Mesenteric fat pad (tissue), 1 donor: Measurements from ENCODE around the gene CNTN2. TPM values are rescaled to one million over a fixed set of nuclear protein-coding genes. Genes with fewer than 3 reads are reported as not detected.

Experiments
- DNase-seq: peaks from one replicate; pipeline ENCODE4 v3.0.0-alpha.2; 2020; ENCODE audit warnings: low spot score
- long read RNA-seq: library from polyadenylated mRNA; unstranded; transcript quantifications from one replicate; pipeline ENCODE4 v2.0.0, GENCODE V29; 2020
- total RNA-seq: library from RNA; stranded (reverse); fragmentation: NEBNext Ultra II Directional; extraction: Animal tissue kit (Norgen Biotek cat#: 25700); gene quantifications from one replicate; pipeline ENCODE4 v1.2.1, GENCODE V29; 2021
- donor health status: DM: yes; HTN: yes; CAD: no.

Gene CNTN2
- total RNA-seq: not detected
- long read RNA-seq: 0 reads

GRCh38 chr1:205042911-205043806, at the start of gene CNTN2:
Gene CNTN2, plus strand, starts transcription at chr1:205043212. Its CDS starts 9,974 bp downstream, at chr1:205053186.
- no peak for DNase-seq

DNA sequence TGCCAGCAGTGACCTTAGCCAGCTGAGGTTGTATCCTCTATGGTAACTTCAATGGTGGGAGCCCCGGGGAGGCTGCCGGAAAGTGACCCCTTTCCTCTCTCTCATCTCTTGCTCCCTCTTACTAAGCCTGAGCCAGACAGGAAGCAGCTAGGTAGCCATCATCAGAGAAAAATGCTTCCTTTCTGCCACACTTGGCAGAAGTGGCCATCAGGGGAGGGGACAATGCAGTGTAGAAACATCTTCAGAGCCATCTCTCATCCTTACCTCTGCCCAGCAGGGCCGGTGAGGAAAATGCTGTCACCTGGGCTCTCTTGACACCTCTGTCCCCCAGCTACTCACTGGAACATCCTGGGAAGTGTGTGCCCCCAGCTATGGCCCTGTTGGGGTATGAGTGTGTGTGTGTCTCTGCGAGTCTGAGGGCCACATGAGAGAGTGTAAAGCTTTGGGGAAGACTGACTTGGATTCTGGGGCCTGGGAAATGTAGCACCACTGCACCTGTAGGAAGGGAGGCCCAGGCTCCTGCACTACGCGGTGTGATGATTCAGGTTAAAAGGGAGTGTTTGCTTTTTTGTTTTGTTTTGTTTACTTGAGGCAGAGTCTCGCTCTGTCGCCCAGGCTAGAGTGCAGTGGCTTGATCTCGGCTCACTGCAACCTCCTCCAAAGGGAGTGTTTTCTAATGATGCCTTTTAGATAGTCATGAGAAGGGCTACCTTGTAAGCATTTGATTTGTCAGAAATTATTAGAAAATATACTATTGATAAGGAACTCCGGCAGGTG, 48.7 kb upstream of the CNTN2 start:
- no peak for DNase-seq

DNA sequence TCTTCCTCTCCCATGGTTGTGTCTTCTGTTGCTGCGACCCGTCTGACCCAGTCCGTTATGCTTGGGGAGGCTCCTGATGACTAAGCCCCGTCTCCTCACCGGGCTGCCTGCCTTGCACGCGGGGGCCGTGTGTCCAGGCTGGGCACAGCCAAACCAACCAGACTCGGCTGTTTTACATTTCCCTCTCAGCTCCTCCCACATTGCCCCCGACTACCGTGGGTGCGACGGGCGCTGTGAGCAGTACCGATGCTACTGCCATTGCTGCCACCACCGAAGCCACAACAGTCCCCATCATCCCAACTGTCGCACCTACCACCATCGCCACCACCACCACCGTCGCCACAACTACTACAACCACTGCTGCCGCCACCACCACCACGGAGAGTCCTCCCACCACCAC, 46.0 kb upstream of the CNTN2 start:
- no peak for DNase-seq

GRCh38 chr1:204997591-204998355, 45.2 kb upstream of the CNTN2 start:
- DNase-seq: no peak

DNA sequence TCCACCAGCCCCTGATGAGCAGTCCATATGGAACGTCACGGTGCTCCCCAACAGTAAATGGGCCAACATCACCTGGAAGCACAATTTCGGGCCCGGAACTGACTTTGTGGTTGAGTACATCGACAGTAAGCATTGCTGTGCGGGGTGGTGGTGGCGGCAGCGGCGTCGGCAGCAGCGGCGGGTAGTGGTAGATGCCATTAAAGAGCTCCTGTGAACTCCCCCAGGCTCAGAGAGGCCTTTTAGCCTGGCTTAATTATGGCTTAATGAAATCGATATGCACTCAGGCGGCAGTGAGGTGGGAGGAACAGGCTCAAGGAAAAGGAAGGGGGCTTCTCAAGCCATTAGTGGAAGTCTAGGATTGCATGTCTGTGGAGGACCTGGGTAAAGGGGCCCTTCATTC, 41.9 kb upstream of the CNTN2 start:
- DNase-seq: no peak

DNA sequence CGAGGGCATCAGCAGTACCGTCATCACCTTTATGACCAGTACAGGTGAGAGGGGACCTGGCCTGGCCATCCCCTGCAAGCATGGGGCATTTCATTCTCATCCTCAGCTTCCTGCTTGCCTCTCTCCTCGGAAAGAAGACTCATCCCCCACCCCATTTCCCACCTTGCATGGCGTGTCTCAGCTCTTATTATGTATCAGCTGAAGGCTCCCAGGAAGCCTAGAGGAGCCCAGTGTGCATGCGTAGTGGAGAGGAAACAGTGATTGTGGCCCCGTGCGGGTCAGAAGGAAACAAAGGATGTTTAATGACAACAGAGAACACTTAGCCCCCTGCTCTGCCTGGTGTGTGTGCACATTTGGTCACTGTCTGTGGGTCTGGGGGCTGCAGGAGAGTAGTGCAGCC, 40.3 kb upstream of the CNTN2 start:
- DNase-seq: no peak

DNA sequence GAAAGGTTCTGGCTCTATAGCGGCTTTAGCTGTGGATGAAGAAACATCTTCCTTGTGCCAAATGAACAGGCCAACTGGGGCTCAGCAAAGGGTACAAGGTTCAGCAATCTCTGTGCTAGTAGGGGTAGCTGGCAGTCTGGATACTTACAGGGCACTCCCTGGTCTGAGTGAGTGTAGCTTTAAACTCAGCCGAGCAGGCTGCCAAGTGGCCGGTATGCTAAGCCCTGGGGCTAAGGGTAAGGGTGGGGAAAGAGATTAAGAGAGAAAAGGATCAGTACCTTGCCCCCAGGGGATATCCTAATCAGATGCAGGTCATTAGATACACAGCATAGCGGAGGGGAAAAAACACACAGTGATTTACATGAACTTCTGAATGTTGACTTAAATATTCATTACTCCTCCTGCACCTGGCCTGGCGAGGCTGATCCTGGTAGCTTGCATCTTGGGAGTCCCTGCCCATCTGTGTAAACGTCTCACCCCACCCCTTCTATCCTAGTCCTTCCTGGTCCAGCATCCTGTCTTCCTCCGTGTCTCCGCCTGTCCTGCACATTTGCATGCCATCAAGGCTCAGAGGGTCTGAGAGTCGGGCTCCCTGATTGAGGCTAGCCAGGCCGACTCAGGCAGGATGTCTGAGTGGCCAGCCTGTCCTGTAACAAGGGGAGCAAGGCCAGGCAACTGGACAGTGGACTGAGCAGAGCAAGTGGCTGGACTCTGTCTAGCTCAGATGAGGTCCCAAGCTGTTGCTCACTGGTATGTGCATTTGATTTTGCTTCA, 39.5 kb upstream of the CNTN2 start:
- no peak for DNase-seq

GRCh38 chr1:205004351-205004750, 38.7 kb upstream of the CNTN2 start:
- no peak for DNase-seq

GRCh38 chr1:205008896-205009295, 34.1 kb upstream of the CNTN2 start:
- DNase-seq: no peak

DNA sequence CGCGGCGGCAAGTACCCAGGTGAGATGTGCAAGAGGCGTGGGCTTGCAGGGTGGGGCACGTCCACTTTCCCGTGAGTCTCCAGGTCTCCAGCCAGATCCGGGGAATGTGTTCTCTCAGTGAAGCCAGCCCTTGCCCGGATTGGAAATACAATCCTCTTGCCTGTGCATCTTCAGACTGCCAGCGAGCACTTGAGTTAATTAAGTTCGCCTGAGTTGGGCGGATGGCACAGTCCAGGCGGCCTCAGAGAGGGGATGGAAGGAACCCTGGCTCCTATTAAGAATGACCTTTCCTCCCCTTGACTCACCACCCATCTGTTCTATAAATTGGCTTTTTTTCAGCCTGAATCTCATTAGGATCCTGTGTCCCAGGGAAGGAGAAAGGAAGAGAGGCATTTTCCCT, 33.3 kb upstream of the CNTN2 start:
- DNase-seq: no peak

- no peak for DNase-seq
These were observed 30.4 kb upstream of the CNTN2 start for GRCh38 chr1:205012391-205013140.

- DNase-seq: no peak
These were observed 29.2 kb upstream of the CNTN2 start for GRCh38 chr1:205013683-205014367.

DNA sequence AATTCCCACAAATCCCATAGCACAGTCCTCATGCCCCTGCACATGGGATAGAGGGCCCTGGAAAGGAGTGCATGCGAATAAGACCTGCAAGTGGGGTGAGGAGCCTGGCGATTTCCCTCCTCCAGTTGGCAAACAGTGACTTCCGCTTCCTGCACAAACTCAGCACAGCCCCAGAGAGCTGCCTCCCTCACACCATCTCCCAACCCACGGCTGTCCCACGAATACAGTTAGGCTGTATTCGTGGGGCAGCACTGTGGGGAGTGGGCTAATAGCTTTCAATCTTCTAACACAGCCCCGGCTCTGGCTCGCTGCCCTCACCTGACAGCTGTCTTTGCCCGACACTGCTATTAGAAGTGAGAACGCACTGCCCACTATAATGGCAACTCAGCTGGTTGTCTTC, 28.2 kb upstream of the CNTN2 start:
- DNase-seq: no peak

- DNase-seq: no peak
These were observed 27.8 kb upstream of the CNTN2 start for GRCh38 chr1:205015241-205015640.

DNA sequence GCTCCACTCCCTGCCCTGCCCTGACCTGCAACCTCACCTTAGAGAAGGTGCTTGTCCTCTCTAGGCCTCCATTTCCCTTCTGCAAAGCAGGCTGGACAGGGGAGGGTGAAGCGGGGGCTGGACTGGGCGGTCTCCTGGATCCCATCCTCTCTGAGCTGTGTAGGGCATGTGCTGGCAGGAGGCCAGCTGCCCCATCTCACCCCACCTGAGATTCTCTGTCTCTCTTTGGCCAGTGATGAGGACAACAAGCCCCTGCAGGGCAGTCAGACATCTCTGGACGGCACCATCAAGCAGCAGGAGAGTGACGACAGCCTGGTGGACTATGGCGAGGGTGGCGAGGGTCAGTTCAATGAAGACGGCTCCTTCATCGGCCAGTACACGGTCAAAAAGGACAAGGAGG, 26.9 kb upstream of the CNTN2 start:
- no peak for DNase-seq

GRCh38 chr1:205016584-205016983, 26.4 kb upstream of the CNTN2 start:
- DNase-seq: no peak

- no peak for DNase-seq
These were observed 26.0 kb upstream of the CNTN2 start for GRCh38 chr1:205017001-205017400.

DNA sequence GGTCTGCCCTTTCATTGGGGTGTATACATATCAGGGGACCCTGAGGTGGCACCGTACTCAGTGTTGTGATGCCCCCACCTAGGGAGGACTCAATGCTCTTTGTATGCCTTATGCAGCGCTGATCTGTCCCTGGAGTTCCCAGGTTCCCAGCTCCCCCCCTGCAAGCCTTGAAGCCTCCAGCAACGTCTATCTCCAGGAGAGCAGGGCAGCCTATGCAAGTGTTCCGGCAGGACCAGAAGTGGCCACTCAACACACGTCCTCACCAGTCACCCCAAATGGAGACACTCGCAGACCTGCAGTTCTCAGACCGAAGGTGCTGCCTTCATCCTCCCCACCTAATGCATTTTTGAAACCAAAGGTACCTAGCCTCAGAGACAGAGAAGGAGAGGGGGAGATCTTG, 25.2 kb upstream of the CNTN2 start:
- no peak for DNase-seq

DNA sequence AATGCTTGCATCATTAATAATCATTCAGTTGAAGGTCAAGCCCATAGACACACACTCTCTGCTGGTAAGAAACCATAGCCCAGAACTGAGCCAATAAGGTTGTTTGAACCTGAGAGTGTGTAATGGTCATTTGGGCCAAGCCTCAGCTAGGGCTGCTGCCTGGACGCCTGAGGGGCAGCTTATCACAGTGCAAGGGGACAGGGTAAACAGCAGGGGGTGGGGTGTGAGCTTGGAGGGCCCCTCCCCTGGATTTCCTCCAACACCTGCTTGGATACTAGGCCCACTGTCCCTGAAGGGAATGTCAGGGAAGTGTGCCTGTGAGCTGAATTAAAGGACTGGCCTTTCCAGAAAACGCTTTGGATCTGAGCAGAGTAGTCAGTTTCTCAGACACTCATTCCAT, 24.6 kb upstream of the CNTN2 start:
- DNase-seq: no peak

DNA sequence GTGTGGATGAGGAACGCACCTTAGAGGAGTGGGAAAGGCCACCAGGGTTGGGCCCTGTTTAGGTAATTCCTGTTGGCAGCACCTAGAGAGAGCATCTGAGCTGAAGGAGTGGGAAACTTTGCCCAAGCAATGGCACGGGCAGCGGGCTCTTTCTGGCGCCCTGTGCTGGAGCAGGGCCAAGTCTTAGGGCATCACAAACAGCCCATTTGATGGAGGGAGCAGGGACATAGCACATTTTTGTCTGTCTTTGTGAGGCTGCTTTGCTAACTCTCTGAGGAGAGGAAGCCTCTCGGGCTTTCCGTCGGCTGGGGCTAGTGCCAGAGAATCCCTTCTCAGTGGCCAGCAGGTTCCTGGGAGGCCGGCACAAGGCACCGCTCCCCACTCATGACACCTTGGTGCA, 22.5 kb upstream of the CNTN2 start:
- no peak for DNase-seq
